HepG2 (cell line): ENCODE results near the gene HSDL1. TPM values are rescaled to one million over a fixed set of nuclear protein-coding genes. Genes with fewer than 3 reads are reported as not detected.

ENCODE experiments used
- GATAD1 ChIP-seq: IDR thresholded peaks from 2 replicates; pipeline ENCODE4 v1.6.1; 2016; ENCODE audit warnings: missing genetic modification reagents, missing compliant biosample characterization
- HBP1 ChIP-seq: IDR thresholded peaks from 2 replicates; pipeline ENCODE4 v1.6.1; 2016; ENCODE audit warnings: low read depth, control low read depth
- HOXA7 ChIP-seq: sonication (generic); formaldehyde crosslinking; IDR thresholded peaks from 2 replicates; pipeline ENCODE4 v1.8.1; 2022; ENCODE audit warnings: mild to moderate bottlenecking, missing genetic modification reagents, moderate library complexity
- KMT2B ChIP-seq: IDR thresholded peaks from 2 replicates; pipeline ENCODE4 v1.6.1; 2016; ENCODE audit warnings: missing genetic modification reagents, missing compliant biosample characterization
- NFATC3 ChIP-seq: sonication (generic); formaldehyde crosslinking; IDR thresholded peaks from 2 replicates; pipeline ENCODE4 v1.5.1; 2020; ENCODE audit warnings: mild to moderate bottlenecking, missing genetic modification reagents
- RORA ChIP-seq: sonication (generic); formaldehyde crosslinking; IDR thresholded peaks from 2 replicates; pipeline ENCODE4 v1.5.0; 2020; ENCODE audit warnings: mild to moderate bottlenecking, missing genetic modification reagents, moderate library complexity
- ZBTB3 ChIP-seq: sonication (generic); formaldehyde crosslinking; IDR thresholded peaks from 2 replicates; pipeline ENCODE4 v1.4.0; 2020; ENCODE audit warnings: low read depth, mild to moderate bottlenecking, moderate library complexity, missing genetic modification reagents, borderline replicate concordance
- ZFP36L2 ChIP-seq: sonication (generic); formaldehyde crosslinking; IDR thresholded peaks from 2 replicates; pipeline ENCODE4 v1.4.0; 2020; ENCODE audit warnings: missing genetic modification reagents
- ZNF33A ChIP-seq: sonication (generic); formaldehyde crosslinking; IDR thresholded peaks from 2 replicates; pipeline ENCODE4 v1.5.1; 2020; ENCODE audit warnings: missing genetic modification reagents, mild to moderate bottlenecking, moderate library complexity, borderline replicate concordance
- ZNF367 ChIP-seq: sonication (generic); formaldehyde crosslinking; IDR thresholded peaks from 2 replicates; pipeline ENCODE4 v1.4.0; 2020; ENCODE audit warnings: missing genetic modification reagents, borderline replicate concordance
- ZNF441 ChIP-seq: sonication (generic); formaldehyde crosslinking; IDR thresholded peaks from 2 replicates; pipeline ENCODE4 v1.7.0; 2021; ENCODE audit warnings: missing genetic modification reagents, borderline replicate concordance
- ZNF460 ChIP-seq: sonication (generic); formaldehyde crosslinking; IDR thresholded peaks from 2 replicates; pipeline ENCODE4 v1.5.1; 2020; ENCODE audit warnings: missing genetic modification reagents, mild to moderate bottlenecking, borderline replicate concordance
- ZNF672 ChIP-seq: sonication (generic); formaldehyde crosslinking; IDR thresholded peaks from 2 replicates; pipeline ENCODE4 v1.8.1; 2022; ENCODE audit warnings: missing genetic modification reagents
- ZNF780A ChIP-seq: sonication (generic); formaldehyde crosslinking; IDR thresholded peaks from 2 replicates; pipeline ENCODE4 v1.8.0; 2022; ENCODE audit warnings: mild to moderate bottlenecking, missing genetic modification reagents, moderate library complexity
- polyA plus RNA-seq, 8 experiments: library from polyadenylated mRNA; depleted of rRNA in 3 of 8; stranded (reverse) in 7 of 8; unstranded in 1 of 8; fragments of >200 nt; fragmentation: Illumina TruSeq in 4 of 8; extraction: Trizol in 4 of 8; gene quantifications; 2 replicates each; pipeline versions ENCODE4 v1.2.1 to v1.2.3, GENCODE V29; 2011 to 2016; ENCODE audit warnings: low read depth in 4 of 8, missing spikeins in 1 of 8, mixed read lengths in 1 of 8; ENCODE audit not compliant: insufficient read depth in 1 of 8
- total RNA-seq, 5 experiments: library from RNA; depleted of rRNA; stranded (reverse); fragments of >200 nt; fragmentation: Illumina TruSeq; extraction: Trizol; gene quantifications; 2 replicates each; pipeline ENCODE4 v1.2.3, GENCODE V29; 2016; ENCODE audit warnings: low read depth in 1 of 5
- TF ChIP-seq, protein P1 (sequence below): sonication (generic); formaldehyde crosslinking; IDR thresholded peaks from 2 replicates; pipeline ENCODE4 v1.4.0; 2020; ENCODE audit warnings: mild to moderate bottlenecking, missing genetic modification reagents
- TF ChIP-seq, protein P2 (sequence below), 2 experiments: sonication (generic) in 1 of 2; formaldehyde crosslinking in 1 of 2; IDR thresholded peaks; 2 replicates each; pipeline versions ENCODE4 v1.4.0 to v1.6.1; 2018 to 2020; ENCODE audit warnings: missing genetic modification reagents in 2 of 2, borderline replicate concordance in 1 of 2, low read depth in 1 of 2, mild to moderate bottlenecking in 1 of 2, missing biosample characterization in 1 of 2
- TF ChIP-seq, protein P3 (sequence below): sonication (generic); formaldehyde crosslinking; IDR thresholded peaks from 2 replicates; pipeline ENCODE4 v1.8.0; 2023; ENCODE audit warnings: mild to moderate bottlenecking, missing genetic modification reagents
- TF ChIP-seq, protein P4 (sequence below), 2 experiments: sonication (generic) in 1 of 2; formaldehyde crosslinking in 1 of 2; IDR thresholded peaks; 2 replicates each; pipeline versions ENCODE4 v1.4.0 to v1.6.1; 2016 to 2020; ENCODE audit warnings: borderline replicate concordance in 1 of 2, low read depth in 1 of 2, mild to moderate bottlenecking in 1 of 2, missing genetic modification reagents in 1 of 2

Gene HSDL1
- total and polyA plus RNA-seq, 2 of the 13 experiments (the other 11 are each of a cell fraction or from before 2014, with no cell fraction given) = 49.2 to 49.7 TPM

- TF ChIP-seq, protein P1, sequence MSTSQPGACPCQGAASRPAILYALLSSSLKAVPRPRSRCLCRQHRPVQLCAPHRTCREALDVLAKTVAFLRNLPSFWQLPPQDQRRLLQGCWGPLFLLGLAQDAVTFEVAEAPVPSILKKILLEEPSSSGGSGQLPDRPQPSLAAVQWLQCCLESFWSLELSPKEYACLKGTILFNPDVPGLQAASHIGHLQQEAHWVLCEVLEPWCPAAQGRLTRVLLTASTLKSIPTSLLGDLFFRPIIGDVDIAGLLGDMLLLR (CRISPR knock-in tag) = peak; percentile 85; the same call in 1 of the 2 replicates
- TF ChIP-seq ZBTB3 (no peak), NFATC3 (CRISPR knock-in tag) (no peak), ZNF33A (CRISPR knock-in tag) (no peak), RORA (CRISPR knock-in tag) (no peak), HBP1 (CRISPR knock-in tag) (no peak), ZNF460 (CRISPR knock-in tag) (no peak), GATAD1 (CRISPR knock-in tag) (no peak), HOXA7 (no peak), ZNF367 (CRISPR knock-in tag) (no peak), ZNF672 (CRISPR knock-in tag) (no peak), KMT2B (no peak), ZNF780A (CRISPR knock-in tag) (no peak), ZFP36L2 (no peak), ZNF441 (CRISPR knock-in tag) (peak; percentile 72)
- TF ChIP-seq, protein P2, sequence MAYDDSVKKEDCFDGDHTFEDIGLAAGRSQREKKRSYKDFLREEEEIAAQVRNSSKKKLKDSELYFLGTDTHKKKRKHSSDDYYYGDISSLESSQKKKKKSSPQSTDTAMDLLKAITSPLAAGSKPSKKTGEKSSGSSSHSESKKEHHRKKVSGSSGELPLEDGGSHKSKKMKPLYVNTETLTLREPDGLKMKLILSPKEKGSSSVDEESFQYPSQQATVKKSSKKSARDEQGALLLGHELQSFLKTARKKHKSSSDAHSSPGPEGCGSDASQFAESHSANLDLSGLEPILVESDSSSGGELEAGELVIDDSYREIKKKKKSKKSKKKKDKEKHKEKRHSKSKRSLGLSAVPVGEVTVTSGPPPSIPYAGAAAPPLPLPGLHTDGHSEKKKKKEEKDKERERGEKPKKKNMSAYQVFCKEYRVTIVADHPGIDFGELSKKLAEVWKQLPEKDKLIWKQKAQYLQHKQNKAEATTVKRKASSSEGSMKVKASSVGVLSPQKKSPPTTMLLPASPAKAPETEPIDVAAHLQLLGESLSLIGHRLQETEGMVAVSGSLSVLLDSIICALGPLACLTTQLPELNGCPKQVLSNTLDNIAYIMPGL (CRISPR knock-in tag; IDR thresholded peaks at IDR 0.05; ENCODE audit: borderline replicate concordance in 1 of 2, low read depth in 1 of 2) = peak; percentile 46 to 80; a peak in 2 of 4 replicates
- TF ChIP-seq, protein P3, sequence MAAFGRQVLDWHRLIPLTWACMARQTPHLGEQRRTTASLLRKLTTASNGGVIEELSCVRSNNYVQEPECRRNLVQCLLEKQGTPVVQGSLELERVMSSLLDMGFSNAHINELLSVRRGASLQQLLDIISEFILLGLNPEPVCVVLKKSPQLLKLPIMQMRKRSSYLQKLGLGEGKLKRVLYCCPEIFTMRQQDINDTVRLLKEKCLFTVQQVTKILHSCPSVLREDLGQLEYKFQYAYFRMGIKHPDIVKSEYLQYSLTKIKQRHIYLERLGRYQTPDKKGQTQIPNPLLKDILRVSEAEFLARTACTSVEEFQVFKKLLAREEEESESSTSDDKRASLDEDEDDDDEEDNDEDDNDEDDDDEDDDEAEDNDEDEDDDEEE (CRISPR knock-in tag) = no peak
- TF ChIP-seq, protein P4, sequence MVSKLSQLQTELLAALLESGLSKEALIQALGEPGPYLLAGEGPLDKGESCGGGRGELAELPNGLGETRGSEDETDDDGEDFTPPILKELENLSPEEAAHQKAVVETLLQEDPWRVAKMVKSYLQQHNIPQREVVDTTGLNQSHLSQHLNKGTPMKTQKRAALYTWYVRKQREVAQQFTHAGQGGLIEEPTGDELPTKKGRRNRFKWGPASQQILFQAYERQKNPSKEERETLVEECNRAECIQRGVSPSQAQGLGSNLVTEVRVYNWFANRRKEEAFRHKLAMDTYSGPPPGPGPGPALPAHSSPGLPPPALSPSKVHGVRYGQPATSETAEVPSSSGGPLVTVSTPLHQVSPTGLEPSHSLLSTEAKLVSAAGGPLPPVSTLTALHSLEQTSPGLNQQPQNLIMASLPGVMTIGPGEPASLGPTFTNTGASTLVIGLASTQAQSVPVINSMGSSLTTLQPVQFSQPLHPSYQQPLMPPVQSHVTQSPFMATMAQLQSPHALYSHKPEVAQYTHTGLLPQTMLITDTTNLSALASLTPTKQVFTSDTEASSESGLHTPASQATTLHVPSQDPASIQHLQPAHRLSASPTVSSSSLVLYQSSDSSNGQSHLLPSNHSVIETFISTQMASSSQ (IDR thresholded peaks at IDR 0.05; ENCODE audit: low read depth) = no peak
- TF ChIP-seq, protein P4 (CRISPR knock-in tag; IDR thresholded peaks at IDR 0.05; ENCODE audit: borderline replicate concordance) = peak; percentile 44; the same call in 1 of the 2 replicates
These were observed 3.8 kb downstream of the HSDL1 start (continued) for GRCh38 chr16:84141143-84141670.
